PC-9 (cell line): Measurements from ENCODE around the gene ATP11A.

Experiments
- EZH2 ChIP-seq: fragments of 200-600 bp; sonication (generic); IDR thresholded peaks from 2 replicates; pipeline ENCODE4 v1.8.0; 2017; ENCODE audit warnings: antibody characterized with exemption, low read depth
- TF ChIP-seq, protein P1 (sequence below): fragments of 200-600 bp; sonication (generic); conservative IDR thresholded peaks from 2 replicates; pipeline ENCODE4 v1.6.1; 2017; ENCODE audit warnings: mixed run types, antibody characterized with exemption, mild to moderate bottlenecking, moderate library complexity

DNA sequence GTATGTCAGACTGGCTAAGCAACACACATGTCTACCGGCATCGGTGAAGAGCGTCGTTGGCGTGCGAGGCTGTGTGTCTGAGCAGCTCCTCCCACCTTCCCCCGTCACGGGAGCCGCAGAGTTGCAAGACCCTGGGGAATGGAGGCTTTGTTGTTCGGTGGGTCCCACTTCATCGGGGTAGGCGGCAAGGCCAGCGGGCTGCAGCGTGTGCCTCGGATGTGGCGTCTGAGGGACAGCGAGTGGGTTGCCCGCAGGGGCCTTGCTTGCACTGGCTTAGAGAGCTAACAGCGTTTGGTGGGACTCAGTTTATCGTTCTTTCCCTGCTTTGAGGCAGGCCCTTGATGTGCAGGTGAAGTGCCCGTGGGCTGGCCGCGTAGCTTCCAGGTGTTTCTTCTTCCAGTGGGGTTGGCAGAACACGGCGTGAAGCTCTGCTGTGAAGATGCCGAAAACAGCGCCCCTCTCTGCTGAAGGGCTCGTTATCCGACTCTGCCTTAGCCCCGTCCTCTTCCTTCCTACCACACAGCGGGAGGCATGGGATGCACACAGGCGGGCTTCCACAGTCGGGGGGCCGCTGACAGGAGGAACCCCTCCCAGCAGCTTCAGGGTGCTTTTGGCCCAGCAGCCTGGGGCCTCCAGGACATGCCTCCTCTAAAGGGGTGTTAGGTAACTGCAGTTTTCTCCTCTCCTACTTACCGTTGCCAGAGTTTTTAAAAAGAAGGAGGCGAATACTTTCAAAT is 85.2 kb downstream of the ATP11A start:
- TF ChIP-seq, protein P1, sequence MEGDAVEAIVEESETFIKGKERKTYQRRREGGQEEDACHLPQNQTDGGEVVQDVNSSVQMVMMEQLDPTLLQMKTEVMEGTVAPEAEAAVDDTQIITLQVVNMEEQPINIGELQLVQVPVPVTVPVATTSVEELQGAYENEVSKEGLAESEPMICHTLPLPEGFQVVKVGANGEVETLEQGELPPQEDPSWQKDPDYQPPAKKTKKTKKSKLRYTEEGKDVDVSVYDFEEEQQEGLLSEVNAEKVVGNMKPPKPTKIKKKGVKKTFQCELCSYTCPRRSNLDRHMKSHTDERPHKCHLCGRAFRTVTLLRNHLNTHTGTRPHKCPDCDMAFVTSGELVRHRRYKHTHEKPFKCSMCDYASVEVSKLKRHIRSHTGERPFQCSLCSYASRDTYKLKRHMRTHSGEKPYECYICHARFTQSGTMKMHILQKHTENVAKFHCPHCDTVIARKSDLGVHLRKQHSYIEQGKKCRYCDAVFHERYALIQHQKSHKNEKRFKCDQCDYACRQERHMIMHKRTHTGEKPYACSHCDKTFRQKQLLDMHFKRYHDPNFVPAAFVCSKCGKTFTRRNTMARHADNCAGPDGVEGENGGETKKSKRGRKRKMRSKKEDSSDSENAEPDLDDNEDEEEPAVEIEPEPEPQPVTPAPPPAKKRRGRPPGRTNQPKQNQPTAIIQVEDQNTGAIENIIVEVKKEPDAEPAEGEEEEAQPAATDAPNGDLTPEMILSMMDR, result no peak
- TF ChIP-seq EZH2, result no peak
